HG03175 (cell line): ENCODE data around the gene PRPF40B.
"Not testable (repeated sequence)": the region's sequence is repeated elsewhere in the genome, so short reads cannot be mapped to it uniquely, and the experiment has no call there.

Source experiments
- ATAC-seq: cut with Tn5 transposase; IDR thresholded peaks from one replicate; pipeline ENCODE4 v1.9.1; 2021; ENCODE audit warnings: mild to moderate bottlenecking, moderate library complexity; ENCODE audit not compliant: unreplicated experiment

Gene PRPF40B

GRCh38 chr12:49623142-49623904, at the start of gene PRPF40B:
Gene PRPF40B (plus strand): TSS chr12:49623561. CDS start chr12:49623591, 30 bp downstream.
- peak; percentile 72 for ATAC-seq

- ATAC-seq, result no peak
Measured at GRCh38 chr12:49577589-49578315, 45.6 kb upstream of the PRPF40B start.

GRCh38 chr12:49578471-49579112, 44.8 kb upstream of the PRPF40B start:
- ATAC-seq, result no peak

GRCh38 chr12:49580572-49581535, 42.5 kb upstream of the PRPF40B start:
- ATAC-seq, result no peak

- ATAC-seq, result no peak
Measured at GRCh38 chr12:49582201-49582600, 41.2 kb upstream of the PRPF40B start.

- no peak for ATAC-seq
Measured at GRCh38 chr12:49582850-49583249, 40.5 kb upstream of the PRPF40B start.

- no peak for ATAC-seq
Measured at GRCh38 chr12:49583366-49584094, 39.8 kb upstream of the PRPF40B start.

GRCh38 chr12:49584591-49584990, 38.8 kb upstream of the PRPF40B start:
- ATAC-seq, result no peak

- ATAC-seq, result no peak
Measured at GRCh38 chr12:49585477-49586459, 37.6 kb upstream of the PRPF40B start.

- ATAC-seq, result no peak
Measured at GRCh38 chr12:49587174-49587908, 36.0 kb upstream of the PRPF40B start.

GRCh38 chr12:49588281-49588680, 35.1 kb upstream of the PRPF40B start:
- ATAC-seq, result no peak

GRCh38 chr12:49588721-49589516, 34.4 kb upstream of the PRPF40B start:
- no peak for ATAC-seq

GRCh38 chr12:49598527-49598926, 24.8 kb upstream of the PRPF40B start:
- no peak for ATAC-seq

GRCh38 chr12:49599961-49600360, 23.4 kb upstream of the PRPF40B start:
- no peak for ATAC-seq

GRCh38 chr12:49603721-49604120, 19.6 kb upstream of the PRPF40B start:
- no peak for ATAC-seq

GRCh38 chr12:49604856-49605255, 18.5 kb upstream of the PRPF40B start:
- no peak for ATAC-seq

GRCh38 chr12:49605539-49605938, 17.8 kb upstream of the PRPF40B start, which contains the start of gene FAM186B:
Gene FAM186B (minus strand): TSS chr12:49605639. CDS start chr12:49605477, 162 bp downstream.
- ATAC-seq, result not testable (repeated sequence)
